ENCODE results near the gene CNTROB.

Gene CNTROB

DNA sequence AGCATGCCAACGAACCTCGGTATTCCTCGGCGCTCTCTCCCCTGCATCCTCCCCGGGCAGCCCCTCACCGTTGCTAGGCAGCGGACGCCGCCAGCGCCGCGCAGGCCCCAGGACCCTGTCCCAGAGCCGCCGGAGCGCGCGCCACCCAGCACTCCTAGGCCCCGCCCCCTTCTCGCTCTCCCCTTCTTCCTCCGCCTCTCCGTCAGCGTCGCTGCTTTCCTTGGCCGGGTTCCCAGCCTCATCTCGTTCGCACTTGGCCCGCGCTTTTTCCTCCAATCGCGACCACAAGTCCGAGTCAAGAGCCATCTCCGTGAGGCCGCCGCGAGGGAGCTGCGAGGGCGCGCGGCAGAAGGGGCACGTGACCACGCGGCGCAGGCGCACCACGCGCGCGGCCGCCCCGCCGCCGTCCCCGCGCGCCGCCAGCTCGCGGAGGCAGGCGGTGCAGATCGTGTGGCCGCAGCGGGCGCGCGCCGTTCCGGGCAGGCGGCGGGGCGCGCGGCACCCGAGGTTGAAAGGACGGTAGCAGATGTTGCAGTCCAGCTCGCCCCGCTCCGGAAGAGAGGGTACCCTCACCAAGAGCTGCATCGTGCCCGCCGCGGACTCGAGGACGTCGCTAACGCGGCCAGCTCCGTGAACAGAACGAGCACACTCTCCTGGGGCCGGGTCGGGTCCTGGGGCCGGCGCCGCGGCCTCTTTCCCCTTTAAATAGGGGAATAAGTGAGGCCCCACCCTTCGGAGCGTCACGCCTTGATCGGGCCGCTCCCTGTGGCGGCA lies 16.2 kb upstream of the CNTROB start, which contains the start of gene RNF227:
RNF227 (minus strand) TSS at position 679 of the 774 bp plus-strand sequence; CDS start at position 585, 94 bp downstream.
- peak within 1 kb of the TSS; percentile 94 for H3K4me2 ChIP-seq (ENCODE audit: low read length)

DNA sequence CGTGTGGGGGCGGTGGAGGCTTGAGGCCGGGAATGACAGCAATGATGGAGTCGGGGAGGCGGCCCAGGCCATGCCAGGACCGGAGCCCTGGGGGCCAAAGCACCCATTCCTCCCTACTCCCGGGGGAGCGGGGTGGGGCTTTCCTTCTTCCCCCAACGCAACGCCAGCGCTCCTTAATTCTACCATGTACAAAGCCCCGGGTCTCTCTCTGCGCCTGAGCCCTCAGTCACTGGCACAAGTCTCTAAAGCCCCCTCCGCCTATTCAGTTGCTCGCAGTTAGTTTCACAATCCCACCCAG lies 15.7 kb upstream of the CNTROB start:
- TF ChIP-seq, protein P1, sequence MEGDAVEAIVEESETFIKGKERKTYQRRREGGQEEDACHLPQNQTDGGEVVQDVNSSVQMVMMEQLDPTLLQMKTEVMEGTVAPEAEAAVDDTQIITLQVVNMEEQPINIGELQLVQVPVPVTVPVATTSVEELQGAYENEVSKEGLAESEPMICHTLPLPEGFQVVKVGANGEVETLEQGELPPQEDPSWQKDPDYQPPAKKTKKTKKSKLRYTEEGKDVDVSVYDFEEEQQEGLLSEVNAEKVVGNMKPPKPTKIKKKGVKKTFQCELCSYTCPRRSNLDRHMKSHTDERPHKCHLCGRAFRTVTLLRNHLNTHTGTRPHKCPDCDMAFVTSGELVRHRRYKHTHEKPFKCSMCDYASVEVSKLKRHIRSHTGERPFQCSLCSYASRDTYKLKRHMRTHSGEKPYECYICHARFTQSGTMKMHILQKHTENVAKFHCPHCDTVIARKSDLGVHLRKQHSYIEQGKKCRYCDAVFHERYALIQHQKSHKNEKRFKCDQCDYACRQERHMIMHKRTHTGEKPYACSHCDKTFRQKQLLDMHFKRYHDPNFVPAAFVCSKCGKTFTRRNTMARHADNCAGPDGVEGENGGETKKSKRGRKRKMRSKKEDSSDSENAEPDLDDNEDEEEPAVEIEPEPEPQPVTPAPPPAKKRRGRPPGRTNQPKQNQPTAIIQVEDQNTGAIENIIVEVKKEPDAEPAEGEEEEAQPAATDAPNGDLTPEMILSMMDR (IDR thresholded peaks at IDR 0.05): no peak
- peak overlapping the region; percentile 55 for H3K9ac ChIP-seq
- H3K79me2 ChIP-seq: no peaks in the 10 kb centered on the region
- H3K4me1 ChIP-seq: peaks cover 5% of the 10 kb centered on the region
- peak overlapping the region; percentile 94 for H3K4me2 ChIP-seq (ENCODE audit: low read length)
- H3K9me3 ChIP-seq (ENCODE audit: control insufficient read depth, low read length): no peaks in the 10 kb centered on the region
- H3K27ac ChIP-seq: peak overlapping the region; percentile 81
- H3K27me3 ChIP-seq (ENCODE audit: control insufficient read depth, insufficient read depth, low read length): no peaks in the 10 kb centered on the region
- H2AFZ ChIP-seq: peak overlapping the region; percentile 86
- no peaks in the 10 kb centered on the region for H3K36me3 ChIP-seq (ENCODE audit: control insufficient read depth, insufficient read depth, low read length)
- H3K4me3 ChIP-seq (ENCODE audit: low read depth, low read length): peak overlapping the region; percentile 79

More for the DNA sequence above, 16.2 kb upstream of the CNTROB start, which contains the start of gene RNF227:
- TF ChIP-seq, protein P1 (IDR thresholded peaks at IDR 0.05): no peak
- H3K9ac ChIP-seq: peak within 1 kb of the TSS; percentile 55
- H3K27me3 ChIP-seq (ENCODE audit: control insufficient read depth, insufficient read depth, low read length): no peaks in the 10 kb centered on the region
- peak within 1 kb of the TSS; percentile 86 for H2AFZ ChIP-seq
- no peaks in the 10 kb centered on the region for H3K9me3 ChIP-seq (ENCODE audit: control insufficient read depth, low read length)
- peak within 1 kb of the TSS; percentile 79 for H3K4me3 ChIP-seq (ENCODE audit: low read depth, low read length)
- no peaks in the 10 kb centered on the region for H3K36me3 ChIP-seq (ENCODE audit: control insufficient read depth, insufficient read depth, low read length)
- no peaks in the 10 kb centered on the region for H3K79me2 ChIP-seq
- peak within 1 kb of the TSS; percentile 81 for H3K27ac ChIP-seq
- peaks cover 5% of the 10 kb centered on the region for H3K4me1 ChIP-seq

DNA sequence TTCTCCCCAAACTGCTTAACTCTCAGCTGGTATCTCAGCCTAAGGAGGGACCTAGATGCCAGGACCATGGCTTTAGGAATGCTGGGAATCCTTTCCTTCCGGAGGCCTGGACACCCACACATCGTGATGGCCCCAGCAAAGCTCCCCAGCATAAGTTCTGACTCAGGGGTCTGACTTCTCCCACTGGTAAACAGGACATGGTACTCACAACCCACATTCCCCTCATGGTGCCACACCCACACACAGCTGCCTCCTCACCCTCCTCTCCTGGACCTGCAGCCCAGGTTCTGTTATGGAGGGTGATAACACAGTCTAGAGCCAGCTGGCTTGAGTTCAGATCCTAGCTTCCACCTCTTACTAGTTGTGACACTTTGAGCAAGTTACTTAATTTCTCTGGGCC lies 15.2 kb upstream of the CNTROB start:
- H3K4me1 ChIP-seq: peaks cover 5% of the 10 kb centered on the region
- H3K4me3 ChIP-seq (ENCODE audit: low read depth, low read length): peak overlapping the region; percentile 79
- peak overlapping the region; percentile 86 for H2AFZ ChIP-seq
- H3K36me3 ChIP-seq (ENCODE audit: control insufficient read depth, insufficient read depth, low read length): no peaks in the 10 kb centered on the region
- no peak overlapping the region for H3K9ac ChIP-seq
- H3K4me2 ChIP-seq (ENCODE audit: low read length): no peak overlapping the region
- TF ChIP-seq, protein P1 (IDR thresholded peaks at IDR 0.05): no peak
- H3K27me3 ChIP-seq (ENCODE audit: control insufficient read depth, insufficient read depth, low read length): no peaks in the 10 kb centered on the region
- peak overlapping the region; percentile 81 for H3K27ac ChIP-seq
- no peaks in the 10 kb centered on the region for H3K9me3 ChIP-seq (ENCODE audit: control insufficient read depth, low read length)
- no peaks in the 10 kb centered on the region for H3K79me2 ChIP-seq

DNA sequence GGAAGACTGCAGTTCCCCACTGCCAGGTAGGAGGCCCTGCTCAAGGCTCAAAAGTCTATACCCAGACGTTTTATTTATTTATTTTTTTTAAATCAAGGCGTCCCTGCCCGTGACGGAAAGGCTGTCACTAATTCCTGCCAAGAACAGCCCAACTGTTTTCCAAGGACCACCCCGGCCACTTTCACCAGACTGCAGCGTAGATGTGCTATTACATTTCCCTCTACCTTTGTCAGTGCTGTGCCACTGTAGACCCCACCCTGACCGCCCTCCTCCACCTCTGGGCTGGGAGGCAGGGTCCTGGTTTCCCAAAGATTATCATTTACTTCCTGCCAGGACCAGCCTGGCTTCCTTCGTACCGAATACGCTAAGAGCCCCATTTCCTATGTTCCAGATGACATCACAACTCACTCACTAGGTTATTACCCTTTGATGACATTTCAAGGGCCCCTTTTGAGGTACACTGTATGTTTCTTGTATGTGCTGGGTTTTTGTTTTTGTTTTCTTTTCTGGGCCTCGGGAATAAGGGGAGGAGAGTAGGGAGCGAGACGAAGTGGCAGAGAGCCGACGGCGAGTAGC lies 9.6 kb upstream of the CNTROB start:
- H3K4me2 ChIP-seq (ENCODE audit: low read length): peak overlapping the region; percentile 71
- H3K27ac ChIP-seq: peak overlapping the region; percentile 1
- no peak overlapping the region for H3K9ac ChIP-seq
- H2AFZ ChIP-seq: peak overlapping the region; percentile 84
- no peaks in the 10 kb centered on the region for H3K9me3 ChIP-seq (ENCODE audit: control insufficient read depth, low read length)
- H3K4me3 ChIP-seq (ENCODE audit: low read depth, low read length): peak overlapping the region; percentile 50
- H3K36me3 ChIP-seq (ENCODE audit: control insufficient read depth, insufficient read depth, low read length): no peaks in the 10 kb centered on the region
- TF ChIP-seq, protein P1 (IDR thresholded peaks at IDR 0.05): no peak
- H3K27me3 ChIP-seq (ENCODE audit: control insufficient read depth, insufficient read depth, low read length): no peaks in the 10 kb centered on the region
- H3K4me1 ChIP-seq: peaks cover 5% of the 10 kb centered on the region
- no peaks in the 10 kb centered on the region for H3K79me2 ChIP-seq

Measured in parathyroid adenoma (tissue), 2 donors.